Neural progenitor cell (in vitro differentiated cells): Measurements from ENCODE around the gene NOBOX.

ENCODE experiments used
- EZH2phosphoT487 ChIP-seq: fragments of 200-600 bp; sonication (generic); IDR thresholded peaks from 2 replicates; pipeline ENCODE4 v1.6.1; 2017; ENCODE audit warnings: antibody characterized with exemption
- TF ChIP-seq, protein P1 (sequence below): fragments of 200-600 bp; sonication (generic); IDR thresholded peaks from 2 replicates; pipeline ENCODE4 v1.5.1; 2017; ENCODE audit warnings: antibody characterized with exemption, mild to moderate bottlenecking

DNA sequence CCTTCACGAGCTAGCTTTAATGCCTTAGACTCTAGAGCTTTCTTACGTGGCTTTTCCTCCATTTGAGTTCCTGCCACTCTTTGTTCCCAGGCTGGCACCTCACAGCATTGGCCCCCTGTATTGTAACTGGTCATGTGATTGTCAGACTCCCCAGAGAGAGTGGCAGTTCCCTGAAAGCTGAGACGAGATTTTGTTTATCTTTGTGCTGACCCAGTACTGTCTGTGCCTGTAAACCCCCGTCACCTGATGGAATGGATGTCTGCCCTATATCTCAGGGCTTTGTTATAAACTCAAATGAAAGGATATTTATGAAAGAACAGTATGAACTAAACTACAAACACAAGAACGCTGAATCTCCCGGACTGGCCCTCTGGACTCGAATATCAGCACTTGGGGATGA lies 13.0 kb downstream of the NOBOX start:
- TF ChIP-seq, protein P1, sequence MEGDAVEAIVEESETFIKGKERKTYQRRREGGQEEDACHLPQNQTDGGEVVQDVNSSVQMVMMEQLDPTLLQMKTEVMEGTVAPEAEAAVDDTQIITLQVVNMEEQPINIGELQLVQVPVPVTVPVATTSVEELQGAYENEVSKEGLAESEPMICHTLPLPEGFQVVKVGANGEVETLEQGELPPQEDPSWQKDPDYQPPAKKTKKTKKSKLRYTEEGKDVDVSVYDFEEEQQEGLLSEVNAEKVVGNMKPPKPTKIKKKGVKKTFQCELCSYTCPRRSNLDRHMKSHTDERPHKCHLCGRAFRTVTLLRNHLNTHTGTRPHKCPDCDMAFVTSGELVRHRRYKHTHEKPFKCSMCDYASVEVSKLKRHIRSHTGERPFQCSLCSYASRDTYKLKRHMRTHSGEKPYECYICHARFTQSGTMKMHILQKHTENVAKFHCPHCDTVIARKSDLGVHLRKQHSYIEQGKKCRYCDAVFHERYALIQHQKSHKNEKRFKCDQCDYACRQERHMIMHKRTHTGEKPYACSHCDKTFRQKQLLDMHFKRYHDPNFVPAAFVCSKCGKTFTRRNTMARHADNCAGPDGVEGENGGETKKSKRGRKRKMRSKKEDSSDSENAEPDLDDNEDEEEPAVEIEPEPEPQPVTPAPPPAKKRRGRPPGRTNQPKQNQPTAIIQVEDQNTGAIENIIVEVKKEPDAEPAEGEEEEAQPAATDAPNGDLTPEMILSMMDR: no peak
- TF ChIP-seq EZH2phosphoT487: no peak
